Activated effector memory CD4-positive, alpha-beta T cell treated with Interleukin-2 at 50 U/mL for 16 hours (primary cell): Measurements from ENCODE around the gene ITFG1.

Experiments used
- DNase-seq: peaks from one replicate; pipeline ENCODE4 v3.0.0-alpha.2; 2020

The ITFG1 gene

GRCh38 chr16:47317465-47318240 is 143.2 kb downstream of the ITFG1 start:
- DNase-seq, result no peak

DNA sequence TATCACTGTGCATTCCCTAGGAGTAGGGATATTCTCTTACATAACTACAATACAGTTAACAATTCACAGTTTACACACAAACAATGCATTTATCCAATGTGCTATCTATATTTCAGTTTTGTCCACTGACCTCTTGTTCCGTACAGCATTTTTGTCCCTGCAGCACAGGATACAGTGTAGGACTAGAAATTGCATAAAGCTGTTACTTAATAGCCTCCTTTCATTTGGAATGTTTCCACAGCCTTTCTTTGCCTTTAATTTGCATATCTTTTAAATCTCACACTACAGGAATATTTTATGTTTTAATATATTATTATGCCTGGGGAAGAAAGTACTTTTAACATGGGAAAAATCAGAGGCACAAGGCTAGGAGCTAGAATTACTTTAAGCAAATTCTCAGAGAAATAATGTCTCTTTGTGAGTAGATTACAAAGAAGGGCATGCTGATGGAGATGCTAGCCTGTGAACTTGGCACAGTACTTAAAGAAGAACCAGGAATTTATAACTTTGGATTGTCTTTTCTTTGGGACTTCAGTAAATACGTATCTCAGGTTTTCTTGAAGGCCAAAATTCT is 144.3 kb downstream of the ITFG1 start:
- no peak for DNase-seq

- no peak for DNase-seq
Observed at GRCh38 chr16:47311738-47312505, 148.9 kb downstream of the ITFG1 start.

DNA sequence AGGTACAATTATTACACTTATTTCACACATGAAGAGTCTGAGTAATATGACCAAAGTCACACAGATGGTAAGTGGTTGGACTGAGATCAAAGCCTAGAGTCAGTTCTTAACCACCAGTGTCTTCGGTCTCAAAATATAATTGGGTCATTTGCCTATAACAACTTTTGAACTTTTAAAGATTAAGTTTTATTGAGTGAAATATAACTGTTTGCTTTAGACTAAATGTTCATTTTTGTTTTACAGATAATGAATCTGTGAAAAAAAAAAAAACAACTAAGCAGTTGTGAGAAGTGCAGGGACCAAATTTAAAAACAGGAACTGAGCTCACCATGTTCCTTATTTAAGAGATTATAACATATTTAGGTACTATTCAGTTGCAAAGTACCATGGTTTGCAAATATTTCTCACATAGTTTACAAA is 150.1 kb downstream of the ITFG1 start:
- DNase-seq, result no peak

DNA sequence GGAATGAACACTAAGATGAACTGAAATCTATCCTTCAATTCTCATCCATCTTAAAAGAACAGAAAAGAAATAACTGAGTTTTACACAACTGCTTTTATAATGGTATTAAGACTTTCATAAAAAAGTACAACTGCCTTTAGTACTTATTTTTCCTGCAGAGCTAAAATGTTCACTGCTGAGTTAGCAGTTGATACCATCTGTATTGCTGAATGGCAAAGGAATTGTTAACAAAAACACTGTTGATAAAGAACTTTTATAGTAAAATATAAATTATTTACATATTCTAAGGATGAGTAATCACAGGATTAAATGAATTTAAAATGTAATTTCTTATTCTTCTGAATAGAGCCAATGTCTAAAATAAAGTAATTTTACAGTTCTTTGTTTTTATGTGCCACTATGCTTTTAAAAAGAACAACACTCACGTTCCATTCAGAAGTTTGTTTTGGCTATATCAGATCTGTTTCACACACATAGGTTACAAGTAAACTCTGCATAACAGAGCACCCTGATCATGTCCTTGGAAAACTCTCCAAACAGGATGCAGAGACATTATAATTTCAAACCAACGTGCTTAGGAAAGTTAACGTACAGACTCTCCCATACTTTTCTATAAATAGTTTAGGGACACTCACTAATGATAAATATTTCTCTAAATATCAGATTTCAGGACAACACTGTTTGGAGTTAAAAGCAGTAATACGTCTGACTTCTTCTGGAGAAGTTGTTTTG is 151.1 kb downstream of the ITFG1 start:
- no peak for DNase-seq

DNA sequence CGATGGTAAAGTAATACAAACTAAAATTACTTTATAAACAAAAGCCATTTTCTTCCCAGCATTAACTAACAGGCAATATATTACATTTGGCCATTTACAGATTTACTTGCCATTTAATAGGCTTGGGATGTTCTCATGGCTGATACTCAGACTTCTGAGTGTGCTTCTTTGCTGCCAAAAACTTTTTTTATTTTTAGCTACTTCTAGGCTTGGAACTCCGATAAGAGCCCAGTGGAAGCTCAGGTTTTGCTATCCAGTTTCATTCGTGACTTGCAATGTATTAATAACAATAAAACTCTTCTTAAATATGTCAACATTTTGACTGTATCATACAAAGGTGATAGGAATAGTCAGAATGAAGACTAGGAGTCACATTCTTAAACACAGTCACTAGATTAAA is 152.3 kb downstream of the ITFG1 start:
- no peak for DNase-seq

DNA sequence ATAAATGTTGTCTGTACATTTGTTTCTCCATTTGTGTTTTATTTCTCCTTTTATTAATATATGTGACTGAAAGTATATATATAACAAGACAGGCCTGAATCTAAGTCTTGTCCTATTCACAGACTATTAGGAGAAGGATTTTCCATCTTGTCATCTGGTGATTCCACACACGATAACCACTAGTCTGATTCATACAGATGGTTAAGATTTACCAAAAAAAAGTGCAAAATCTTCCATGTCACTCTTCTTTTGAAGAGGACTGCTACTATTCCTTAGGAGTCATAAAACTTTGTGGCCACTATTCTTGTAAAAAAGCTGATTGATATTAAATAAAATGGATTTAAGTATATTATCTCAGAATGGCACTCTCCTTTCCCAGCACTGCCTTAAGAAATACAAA is 156.3 kb downstream of the ITFG1 start:
- no peak for DNase-seq

DNA sequence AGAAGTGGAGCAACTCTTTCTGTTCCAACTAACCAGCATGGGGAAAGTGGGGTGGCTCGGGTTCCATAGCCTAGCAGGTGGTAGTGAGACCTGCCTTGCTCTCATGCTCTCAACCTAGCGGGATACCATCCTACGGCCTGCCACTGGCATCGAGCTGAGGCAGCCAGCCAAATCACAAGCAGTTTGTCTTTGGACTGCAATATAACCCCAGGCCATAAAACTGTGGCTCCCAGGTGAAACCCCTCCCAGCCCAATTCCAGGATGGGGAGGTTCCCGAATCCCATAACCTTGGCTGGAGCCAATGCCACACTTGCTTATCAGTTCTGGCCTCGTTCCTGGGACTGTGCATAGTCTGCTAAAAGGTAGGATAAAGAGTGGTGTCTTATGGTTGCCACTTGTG is 161.3 kb downstream of the ITFG1 start:
- DNase-seq, result no peak

GRCh38 chr16:47284999-47285398 is 175.9 kb downstream of the ITFG1 start:
- no peak for DNase-seq

- no peak for DNase-seq
Observed at GRCh38 chr16:47278306-47278970, 182.4 kb downstream of the ITFG1 start.

- DNase-seq, result no peak
Observed at GRCh38 chr16:47276522-47276921, 184.3 kb downstream of the ITFG1 start.

DNA sequence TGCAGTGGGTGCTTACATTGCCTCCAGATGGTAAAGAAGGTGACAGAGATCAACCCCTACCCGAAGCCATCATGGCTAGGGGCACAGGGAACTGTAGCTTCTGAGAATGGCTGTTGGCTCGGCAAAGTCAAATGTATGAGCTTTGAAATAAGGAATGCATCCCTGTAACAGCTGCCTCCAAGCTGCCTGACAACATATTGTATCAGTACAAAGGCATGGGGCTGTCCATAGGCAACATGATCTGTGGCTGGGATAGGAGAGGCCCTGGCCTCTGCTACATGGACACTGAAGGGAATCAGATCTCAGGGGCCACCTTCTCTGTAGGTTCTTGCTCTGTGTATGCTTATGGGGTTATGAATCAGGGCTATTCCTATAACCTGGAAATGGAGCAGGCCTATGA is 197.9 kb downstream of the ITFG1 start:
- DNase-seq, result no peak

DNA sequence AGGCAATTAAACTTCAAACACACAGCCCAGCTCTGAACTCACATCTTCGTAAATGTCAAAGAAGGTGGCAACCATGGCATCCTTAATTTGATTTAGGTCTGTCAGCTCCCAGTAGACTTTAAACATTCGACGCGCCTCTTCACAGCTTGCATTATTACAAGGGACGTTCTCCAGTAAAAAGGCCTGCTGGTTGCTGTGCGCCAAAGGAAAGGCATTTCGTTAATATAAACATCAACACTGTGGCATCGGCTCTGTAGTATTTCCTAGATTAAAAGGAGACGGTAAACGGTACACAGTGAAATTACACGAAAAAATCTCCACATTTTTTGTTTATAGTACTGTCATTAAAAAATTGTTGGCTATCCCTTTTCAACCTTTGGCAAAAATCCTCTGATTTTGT is 200.4 kb downstream of the ITFG1 start:
- DNase-seq, result no peak

GRCh38 chr16:47258874-47259461 is 201.9 kb downstream of the ITFG1 start:
- DNase-seq, result no peak

DNA sequence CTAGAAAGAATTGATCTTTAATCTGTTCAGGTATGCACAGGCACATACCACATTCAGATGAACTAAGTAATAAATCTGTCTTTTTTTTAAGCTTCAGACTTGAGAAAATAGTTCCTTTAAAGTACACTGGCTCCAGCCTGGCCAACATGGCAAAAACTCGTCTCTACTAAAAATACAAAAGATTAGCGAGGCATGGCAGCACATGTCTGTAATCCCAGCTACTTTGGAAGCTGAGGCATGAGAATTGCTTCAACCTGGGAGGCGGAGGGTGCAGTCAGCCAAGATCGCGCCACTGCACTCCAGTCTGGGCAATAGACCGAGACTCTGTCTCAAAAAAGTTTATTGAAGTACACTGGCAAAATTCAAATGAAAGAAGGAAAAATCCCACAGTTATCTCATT is 206.1 kb downstream of the ITFG1 start:
- no peak for DNase-seq

DNA sequence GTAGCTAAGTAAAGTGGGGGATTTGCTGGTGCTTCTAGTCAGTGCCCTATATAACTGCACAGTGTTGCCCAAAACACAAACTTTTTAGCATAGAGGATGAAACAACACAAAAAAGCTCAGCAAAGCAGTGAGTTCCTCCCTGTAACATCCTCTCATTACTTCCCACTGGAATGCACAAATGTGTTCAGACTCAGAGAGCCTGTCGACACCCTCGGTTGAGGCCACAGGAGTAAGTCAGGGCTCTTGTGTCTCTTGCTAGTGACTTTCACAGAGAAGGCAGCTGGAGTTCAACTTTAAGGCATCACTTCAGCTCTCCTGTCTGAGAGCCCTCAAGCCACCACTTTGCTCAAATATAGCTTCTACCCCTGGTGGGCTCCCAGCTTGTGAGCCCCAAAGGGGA is 209.9 kb downstream of the ITFG1 start:
- no peak for DNase-seq

DNA sequence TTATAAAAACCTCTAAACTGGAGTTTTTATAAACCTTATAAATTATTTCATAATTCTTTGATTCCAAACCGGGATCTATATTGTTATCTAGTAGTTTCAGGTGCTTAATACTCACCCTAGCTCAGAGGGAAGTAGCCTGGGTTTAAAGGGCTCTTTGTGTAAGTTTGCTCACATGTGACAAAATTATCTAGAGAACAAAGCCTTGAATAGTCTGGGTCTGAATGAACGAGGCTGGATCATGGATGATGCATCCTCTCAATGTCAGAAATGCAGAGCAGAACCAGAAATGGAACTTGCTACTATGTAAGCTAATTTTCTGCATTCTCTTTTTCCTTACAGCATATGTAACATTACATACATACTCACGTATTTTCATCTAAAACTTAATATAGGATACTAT is 213.2 kb downstream of the ITFG1 start:
- no peak for DNase-seq

- DNase-seq, result no peak
Observed at GRCh38 chr16:47244206-47244605, 216.7 kb downstream of the ITFG1 start.

- no peak for DNase-seq
Observed at GRCh38 chr16:47241061-47241460, 219.8 kb downstream of the ITFG1 start.

DNA sequence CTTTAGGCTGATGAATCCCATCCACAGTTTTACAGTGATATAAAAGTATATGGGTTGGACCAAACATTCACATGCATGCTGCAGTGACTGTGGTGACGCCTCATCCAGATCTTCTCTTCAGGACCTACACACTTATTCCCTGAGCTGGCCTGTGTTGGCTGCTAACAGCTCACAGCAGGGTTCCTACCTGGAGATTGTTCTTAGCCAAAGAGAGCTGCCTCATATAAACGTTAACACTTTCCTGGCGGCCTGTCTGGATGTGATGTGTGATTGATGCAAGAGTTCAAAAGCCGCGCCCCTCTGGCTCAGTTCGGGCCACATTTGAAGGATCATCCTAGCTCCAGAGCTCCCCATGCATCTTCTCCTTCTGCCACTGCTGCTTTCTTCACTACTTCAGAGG is 224.1 kb downstream of the ITFG1 start:
- no peak for DNase-seq

DNA sequence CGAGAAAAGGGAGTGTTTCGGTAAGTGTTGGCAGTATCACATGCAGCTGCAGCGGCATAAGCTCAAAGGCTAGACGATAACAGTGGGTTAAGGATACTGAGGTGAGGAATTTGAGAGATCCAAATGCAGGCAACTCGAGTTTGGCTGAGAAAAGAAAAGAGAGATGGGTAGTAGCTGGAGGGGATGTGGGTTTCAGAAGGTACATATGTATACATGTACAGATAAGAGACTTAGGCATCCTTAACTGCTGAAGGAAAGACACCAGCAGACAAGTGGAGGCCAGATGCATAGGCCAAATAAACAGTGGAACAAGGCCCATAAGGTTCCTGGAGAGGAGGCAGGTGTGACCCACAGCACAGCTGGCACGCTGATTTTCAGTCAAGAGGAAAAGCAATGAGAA is 230.6 kb downstream of the ITFG1 start:
- DNase-seq, result no peak
